G401.6 (cell line): ENCODE data around the gene DIS3L2.

Experiments
- FAIRE-seq: peaks from 2 replicates; lab custom pipeline; 2012; peaks lifted over from hg19 to GRCh38; lab: Jason Lieb, UNC

The DIS3L2 gene

GRCh38 chr2:231957913-231958763, 3.4 kb upstream of the DIS3L2 start:
- FAIRE-seq = no peak

GRCh38 chr2:231960810-231961348, 634 bp upstream of the DIS3L2 start:
- no peak for FAIRE-seq

DNA sequence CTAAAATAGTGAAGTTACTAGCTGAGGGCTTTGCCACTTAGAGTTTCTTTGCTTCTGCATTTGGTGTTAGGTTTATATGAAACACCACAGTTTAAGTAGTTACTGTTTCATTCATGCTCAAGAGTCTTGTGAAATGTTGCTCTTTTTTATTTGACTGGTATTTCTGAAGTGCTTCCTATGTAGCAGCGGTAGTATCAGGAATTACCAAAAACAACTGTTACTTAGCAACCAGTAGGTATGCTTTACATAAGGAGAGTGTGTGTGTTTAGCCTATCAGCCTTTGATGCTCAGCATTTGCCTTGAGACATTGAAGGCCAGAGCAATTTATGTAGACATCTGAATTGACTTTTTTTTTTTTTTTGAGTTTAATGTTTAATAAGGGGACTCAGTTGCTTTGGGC, 3.6 kb downstream of the DIS3L2 start:
- FAIRE-seq = no peak

GRCh38 chr2:231966886-231967285, 5.4 kb downstream of the DIS3L2 start:
- no peak for FAIRE-seq

DNA sequence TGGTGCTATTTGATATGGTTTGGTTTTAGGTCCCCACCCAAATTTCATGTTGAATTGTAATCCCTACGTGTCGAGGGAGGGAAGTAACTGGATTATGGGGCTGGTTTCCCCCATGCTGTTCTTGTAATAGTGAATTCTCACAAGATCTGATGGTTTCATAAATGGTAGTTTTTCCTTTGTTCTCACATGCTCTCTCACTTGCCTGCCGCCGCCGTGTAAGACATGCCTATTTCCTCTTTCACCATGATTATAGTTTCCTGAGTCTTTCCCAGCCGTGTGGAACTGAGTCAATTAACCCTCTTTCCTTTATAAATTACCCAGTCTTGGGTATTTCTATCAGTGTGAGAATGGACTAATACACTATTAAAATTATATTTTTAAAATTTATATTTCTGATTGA, 7.3 kb downstream of the DIS3L2 start:
- no peak for FAIRE-seq

DNA sequence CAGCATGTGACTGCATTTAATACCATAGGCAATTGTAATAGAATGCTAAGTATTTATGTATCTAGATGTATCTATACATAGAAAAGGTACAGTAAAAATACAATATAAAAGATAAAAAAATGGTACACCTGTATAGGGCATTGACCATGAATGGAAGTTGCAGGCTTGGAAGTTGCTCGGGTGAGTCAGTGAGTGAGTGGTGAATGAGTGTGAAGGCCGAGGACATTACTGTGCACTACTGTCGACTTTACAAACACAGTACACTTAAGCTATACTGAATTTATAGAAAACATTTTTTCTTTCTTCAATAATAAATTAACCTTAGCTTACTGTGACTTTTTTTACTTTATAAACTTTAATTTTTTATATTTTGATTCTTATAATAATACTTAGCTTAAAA, 8.9 kb downstream of the DIS3L2 start:
- FAIRE-seq = no peak

DNA sequence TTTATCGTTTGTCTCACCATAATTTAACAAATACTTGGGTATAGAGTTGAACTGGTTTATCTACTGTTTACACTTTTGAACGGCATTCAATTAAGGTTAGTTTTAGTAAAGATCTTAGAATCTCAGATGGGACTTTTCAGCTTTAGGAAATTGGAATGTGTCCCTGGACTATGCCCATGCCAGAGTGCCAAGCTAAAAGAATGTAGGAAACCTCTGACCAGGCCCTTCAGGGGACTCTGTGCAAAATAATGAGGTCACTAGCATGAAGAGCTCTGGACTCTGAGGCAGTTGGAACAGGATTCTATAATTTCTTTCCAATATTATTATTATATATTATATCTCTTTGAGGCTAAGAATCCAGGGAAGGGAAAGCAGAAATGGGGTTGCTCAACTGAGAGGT, 13.5 kb downstream of the DIS3L2 start:
- no peak for FAIRE-seq

GRCh38 chr2:231977430-231977829, 15.9 kb downstream of the DIS3L2 start:
- no peak for FAIRE-seq

DNA sequence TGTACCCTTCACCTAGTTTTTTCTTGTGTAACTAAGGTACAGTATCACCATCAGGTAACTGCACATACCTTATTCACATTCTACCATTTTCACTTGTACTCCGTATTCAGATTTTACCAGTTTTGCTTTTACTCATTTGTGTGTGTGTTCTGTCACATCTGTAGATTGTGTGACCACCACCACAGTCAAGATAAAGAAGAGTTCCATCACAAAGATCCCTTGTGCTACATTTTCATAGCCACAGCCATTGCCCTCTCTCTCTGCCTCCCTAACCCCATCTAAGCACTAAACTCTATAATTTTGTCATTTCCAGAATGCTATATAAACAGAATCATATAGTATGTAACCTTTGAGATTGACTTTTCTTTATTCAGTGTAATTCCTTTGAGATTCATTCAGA, 23.5 kb downstream of the DIS3L2 start:
- no peak for FAIRE-seq

DNA sequence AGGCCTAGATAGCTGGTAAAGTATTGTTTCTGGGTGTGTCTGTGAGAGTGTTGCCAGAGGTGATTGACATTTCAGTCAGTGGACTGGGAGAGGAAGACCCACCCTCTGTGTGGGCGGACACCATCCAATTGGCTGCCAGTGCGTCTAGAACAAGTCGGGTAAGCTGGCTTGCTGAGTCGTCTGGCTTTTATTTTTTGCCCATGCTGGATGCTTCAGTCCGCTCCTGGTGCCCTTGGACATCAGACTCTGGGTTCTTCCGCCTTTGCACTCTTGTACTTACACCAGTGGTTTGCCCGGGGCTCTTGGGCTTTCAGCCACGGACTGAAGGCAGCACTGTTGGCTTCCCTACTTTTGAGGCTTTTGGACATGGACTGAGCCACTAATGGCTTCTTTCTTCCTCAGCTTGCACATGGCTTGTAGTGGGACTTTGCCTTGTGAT, 24.3 kb downstream of the DIS3L2 start:
- FAIRE-seq = no peak

GRCh38 chr2:231987124-231987727, 25.7 kb downstream of the DIS3L2 start:
- no peak for FAIRE-seq

DNA sequence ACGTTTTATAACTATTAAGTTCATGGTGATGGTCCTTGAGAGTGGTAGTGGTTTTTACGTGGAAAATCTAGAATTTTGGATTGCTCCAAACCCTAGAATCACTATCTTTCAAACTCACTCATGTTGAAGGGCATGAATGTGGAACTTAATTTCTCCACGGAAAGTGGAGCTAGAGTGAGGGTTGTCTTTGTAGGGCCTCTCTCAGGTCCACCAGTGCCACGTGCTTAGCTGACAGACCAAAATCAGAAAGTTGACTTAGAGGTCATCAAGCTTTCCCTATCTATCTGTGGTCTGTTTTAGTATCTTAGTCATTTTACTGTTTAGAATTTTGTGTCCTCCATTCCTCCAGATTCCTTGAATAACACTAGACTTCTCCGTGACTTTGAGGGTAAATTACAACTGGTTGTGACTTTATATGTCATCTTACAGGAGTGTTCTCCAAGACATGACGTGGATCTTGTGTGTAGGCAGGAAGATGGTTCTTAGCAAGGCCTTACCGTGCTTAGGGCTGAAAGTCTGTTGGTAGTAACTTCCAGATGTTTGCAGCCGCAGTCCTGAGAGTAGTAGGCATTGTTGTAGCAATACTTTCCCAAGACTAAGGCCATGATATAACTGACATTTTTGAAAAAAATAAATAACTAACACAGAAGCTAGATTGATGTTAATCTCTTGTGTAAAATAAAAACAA, 26.8 kb downstream of the DIS3L2 start:
- FAIRE-seq = no peak

DNA sequence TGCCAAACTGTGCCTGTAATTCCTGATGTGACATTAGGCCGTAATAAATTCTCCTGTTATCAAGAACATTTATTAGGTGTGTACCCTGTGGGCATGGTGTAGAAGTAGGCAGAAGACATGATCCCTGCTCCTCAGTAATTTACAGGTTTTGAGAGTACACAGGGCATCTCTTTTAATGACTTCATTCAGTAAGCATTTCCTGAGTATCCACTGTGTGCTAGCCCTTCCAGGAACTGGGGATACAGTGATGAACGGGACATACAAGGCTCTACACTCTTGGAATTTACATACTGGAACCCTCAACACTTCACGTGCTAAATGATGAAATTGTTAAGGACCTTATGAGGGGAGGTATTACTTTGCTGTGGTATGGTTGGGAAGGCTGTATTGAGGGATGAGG, 30.2 kb downstream of the DIS3L2 start:
- no peak for FAIRE-seq

DNA sequence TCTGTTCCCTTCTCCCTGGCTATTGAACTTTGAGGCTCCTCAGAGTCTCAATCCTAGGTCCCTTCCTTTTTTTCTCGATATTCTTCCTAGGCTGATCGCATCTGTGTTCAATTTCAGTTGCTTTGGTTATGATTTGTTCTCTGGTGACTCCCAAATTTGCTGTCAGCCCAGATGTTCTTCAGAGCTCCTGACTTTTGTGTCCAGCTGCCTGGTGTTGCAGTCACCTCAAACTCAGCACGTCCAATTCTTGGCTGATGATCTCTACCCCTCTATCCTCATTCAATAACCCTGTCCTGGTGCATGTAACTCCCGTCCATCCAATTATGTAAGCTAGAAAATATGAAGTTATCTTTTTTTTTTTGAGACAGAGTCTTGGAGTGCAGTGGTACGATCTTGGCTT, 31.4 kb downstream of the DIS3L2 start:
- no peak for FAIRE-seq

- no peak for FAIRE-seq
These were observed 35.5 kb downstream of the DIS3L2 start for GRCh38 chr2:231996797-231997540.

- FAIRE-seq = no peak
These were observed 36.5 kb downstream of the DIS3L2 start for GRCh38 chr2:231998046-231998445.

DNA sequence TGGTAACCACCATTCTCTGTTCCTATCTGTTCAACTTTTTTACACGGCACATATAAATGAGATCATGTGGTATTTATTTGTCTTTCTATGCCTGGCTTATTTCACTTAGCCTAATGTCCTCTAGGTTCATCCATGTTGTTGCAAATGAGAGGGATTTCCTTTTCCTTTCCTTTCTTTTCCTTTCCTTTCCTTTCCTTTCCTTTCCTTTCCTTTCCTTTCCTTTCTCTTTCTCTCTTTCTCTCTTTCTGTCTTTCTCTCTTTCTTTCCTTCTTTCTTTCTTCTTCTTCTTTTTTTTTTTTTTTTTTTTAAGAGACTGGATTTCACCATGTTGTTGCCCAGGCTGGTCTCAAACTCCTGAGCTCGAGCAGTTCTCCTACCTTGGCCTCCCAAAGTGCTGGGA, 38.9 kb downstream of the DIS3L2 start:
- no peak for FAIRE-seq

DNA sequence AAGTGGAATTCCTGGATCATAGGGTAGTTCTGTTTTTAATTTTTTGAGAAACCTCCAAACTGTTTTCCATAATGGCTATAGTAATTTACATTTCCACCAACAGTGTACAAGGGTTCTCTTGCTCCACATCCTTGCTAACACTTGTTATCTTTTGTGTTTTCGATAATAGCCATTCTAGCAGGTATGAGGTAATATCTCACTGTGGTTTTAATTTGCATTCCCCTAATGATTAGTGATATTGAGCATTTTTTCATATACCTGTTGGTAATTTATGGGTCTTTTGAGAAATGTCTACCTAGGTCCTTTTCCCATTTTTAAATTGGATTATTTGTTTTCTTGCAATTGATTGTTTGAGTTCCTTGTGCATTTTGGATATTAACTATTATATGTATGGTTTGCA, 39.6 kb downstream of the DIS3L2 start:
- no peak for FAIRE-seq

- FAIRE-seq = no peak
These were observed 44.7 kb downstream of the DIS3L2 start for GRCh38 chr2:232006253-232006652.

- no peak for FAIRE-seq
These were observed 47.6 kb downstream of the DIS3L2 start for GRCh38 chr2:232008907-232009638.

- no peak for FAIRE-seq
These were observed 48.2 kb downstream of the DIS3L2 start for GRCh38 chr2:232009639-232010274.
